SH-SY5Y (cell line): Measurements from ENCODE around the gene MYEOV.

Experiments used
- GATA2 ChIP-seq: IDR thresholded peaks from 2 replicates; pipeline ENCODE4 v1.6.1; 2011; ENCODE audit warnings: mild to moderate bottlenecking, low read depth, low read length
- GATA3 ChIP-seq: IDR thresholded peaks from 2 replicates; pipeline ENCODE4 v1.6.1; 2011; ENCODE audit warnings: low read depth, mild to moderate bottlenecking, low read length, moderate library complexity

DNA sequence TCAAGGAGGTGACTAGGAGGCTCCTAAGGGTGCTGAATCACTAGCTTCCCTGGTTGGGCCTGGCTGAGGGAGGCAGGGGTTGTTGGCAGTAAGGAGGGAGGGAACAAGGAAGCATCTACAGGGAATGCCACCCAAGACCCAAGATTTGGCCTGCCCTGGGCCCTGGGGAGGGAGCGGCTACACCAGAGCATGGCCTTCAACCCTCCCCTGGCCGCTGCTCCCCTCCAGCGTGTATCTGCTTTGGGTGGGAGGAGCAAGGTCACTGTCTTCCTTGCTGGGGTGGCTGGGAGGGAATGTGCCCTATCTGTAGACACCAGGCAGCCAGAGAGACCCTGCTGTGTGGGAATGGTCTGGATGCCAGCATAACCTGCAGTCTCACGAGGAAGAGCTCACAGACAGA lies 29.5 kb upstream of the MYEOV start:
- TF ChIP-seq GATA2 (no peak), GATA3 (no peak)
